Cerebellar cortex (tissue), 1 donor: Measurements from ENCODE around the gene FGD4.
"Not testable (repeated sequence)": the region's sequence is repeated elsewhere in the genome, so short reads cannot be mapped to it uniquely, and the experiment has no call there.

Source experiments
- DNase-seq: peaks from one replicate; pipeline ENCODE4 v3.0.0-alpha.2; 2015; ENCODE audit warnings: low spot score

The FGD4 gene

DNA sequence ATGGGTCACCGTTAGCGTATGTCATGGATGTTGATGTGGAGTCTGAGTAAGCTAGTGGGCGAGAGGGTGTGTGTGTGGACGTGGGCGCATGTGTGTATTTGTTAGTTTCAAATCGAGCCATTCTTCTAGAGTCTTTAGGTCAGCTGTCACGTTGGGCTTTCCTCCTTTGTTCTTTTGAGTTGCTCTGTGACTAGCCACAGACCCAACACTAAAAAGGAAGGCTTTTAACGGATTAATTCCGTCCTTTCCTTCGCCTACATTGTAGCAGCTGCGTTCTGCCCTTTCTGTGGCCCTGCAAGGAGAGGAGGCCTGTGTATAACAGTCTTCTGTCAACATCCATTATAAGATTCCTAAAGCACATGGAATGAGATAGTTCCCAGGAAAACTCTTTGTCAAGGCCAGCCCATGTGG, 162.6 kb downstream of the FGD4 start:
- no peak for DNase-seq

DNA sequence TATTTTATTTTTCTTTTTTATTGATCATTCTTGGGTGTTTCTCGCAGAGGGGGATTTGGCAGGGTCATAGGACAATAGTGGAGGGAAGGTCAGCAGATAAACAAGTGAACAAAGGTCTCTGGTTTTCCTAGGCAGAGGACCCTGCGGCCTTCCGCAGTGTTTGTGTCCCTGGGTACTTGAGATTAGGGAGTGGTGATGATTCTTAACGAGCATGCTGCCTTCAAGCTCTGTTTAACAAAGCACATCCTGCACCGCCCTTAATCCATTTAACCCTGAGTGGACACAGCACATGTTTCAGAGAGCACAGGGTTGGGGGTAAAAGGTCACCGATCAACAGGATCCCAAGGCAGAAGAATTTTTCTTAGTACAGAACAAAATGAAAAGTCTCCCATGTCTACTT, 163.1 kb downstream of the FGD4 start:
- not testable (repeated sequence) for DNase-seq

- no peak for DNase-seq
Measured at GRCh38 chr12:32566663-32567295, 167.4 kb downstream of the FGD4 start.

- no peak for DNase-seq
Measured at GRCh38 chr12:32567296-32567674, 167.9 kb downstream of the FGD4 start.

- DNase-seq, result no peak
Measured at GRCh38 chr12:32568228-32568627, 168.9 kb downstream of the FGD4 start.

- DNase-seq, result no peak
Measured at GRCh38 chr12:32569259-32569658, 169.9 kb downstream of the FGD4 start.

- peak; percentile 8 for DNase-seq
Measured at GRCh38 chr12:32574585-32574984, 175.2 kb downstream of the FGD4 start.

- DNase-seq, result no peak
Measured at GRCh38 chr12:32577328-32577727, 178.0 kb downstream of the FGD4 start.

DNA sequence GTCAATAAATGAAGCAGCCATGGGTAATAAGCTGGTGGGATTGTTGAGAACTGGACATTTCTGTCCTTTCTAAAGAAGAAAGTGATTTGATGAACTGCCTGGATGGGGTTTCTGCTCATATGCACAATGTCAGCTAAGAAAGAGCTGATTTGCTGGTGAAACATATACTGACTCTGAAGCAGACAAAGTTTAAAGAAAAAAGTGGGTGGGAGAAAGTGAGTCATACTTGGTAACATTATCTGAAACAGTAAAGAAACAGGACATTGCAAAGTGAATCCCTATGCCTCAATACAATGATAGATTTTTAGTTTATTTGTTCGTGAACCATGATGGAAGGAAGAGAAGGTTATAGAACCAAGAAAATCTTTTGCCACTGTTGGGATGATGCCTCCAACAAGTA, 184.2 kb downstream of the FGD4 start:
- no peak for DNase-seq

- no peak for DNase-seq
Measured at GRCh38 chr12:32585680-32586079, 186.3 kb downstream of the FGD4 start.

- DNase-seq, result no peak
Measured at GRCh38 chr12:32586390-32586789, 187.0 kb downstream of the FGD4 start.

GRCh38 chr12:32587581-32588495, 188.5 kb downstream of the FGD4 start:
- DNase-seq, result no peak

DNA sequence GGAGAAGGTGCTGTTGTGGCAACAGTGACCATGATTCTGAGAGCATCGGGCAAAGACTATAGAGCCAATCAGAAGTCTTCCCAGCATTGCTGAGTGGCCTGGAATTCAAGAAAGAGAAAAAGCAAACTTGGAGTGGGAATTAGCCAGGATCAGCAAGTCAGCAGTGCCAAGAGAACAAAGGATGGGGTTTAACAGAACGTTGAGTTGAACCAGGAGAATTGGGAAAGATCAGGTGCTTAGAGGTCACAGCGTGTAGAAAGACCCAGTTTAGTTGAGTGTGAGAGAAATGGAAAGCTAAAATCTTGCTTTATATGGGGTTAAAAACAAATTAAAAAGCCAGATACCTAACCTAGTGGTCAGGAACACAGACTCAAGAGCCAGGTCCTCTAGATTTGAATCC, 189.2 kb downstream of the FGD4 start:
- no peak for DNase-seq

DNA sequence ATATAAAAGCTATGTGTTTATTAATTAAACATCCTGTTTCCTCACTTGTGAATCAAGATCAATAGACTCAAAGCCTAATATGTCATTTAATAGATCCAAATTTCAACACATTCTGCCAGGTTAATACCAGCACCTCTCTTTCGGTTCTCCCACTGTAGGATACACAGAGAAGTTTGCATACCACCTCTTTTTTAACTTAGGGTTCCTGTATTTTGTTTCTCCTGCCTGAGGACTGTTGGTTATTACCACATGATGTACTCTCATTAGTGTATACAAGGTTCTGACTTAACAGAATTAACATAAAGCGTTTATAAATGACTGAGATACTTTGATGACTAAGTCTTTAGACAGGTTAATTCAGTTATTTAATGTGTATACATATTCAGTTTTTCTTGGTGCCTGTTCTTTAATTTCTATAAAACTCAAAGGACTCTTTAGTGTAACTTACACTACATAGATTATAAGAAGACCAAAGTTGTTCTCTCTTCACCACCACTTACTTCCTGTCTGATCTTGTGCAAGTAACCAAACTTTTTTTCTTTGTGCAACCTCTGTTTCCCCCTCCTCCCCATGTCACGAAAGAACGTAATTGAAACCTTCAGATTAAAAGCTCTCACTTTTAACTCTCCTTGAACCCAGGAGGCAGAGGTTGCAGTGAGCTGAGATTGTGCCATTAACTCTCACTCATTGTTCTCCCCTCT, 190.0 kb downstream of the FGD4 start:
- DNase-seq, result no peak

GRCh38 chr12:32595251-32595650, 195.9 kb downstream of the FGD4 start:
- DNase-seq, result no peak

GRCh38 chr12:32596030-32596429, 196.7 kb downstream of the FGD4 start:
- DNase-seq, result no peak

DNA sequence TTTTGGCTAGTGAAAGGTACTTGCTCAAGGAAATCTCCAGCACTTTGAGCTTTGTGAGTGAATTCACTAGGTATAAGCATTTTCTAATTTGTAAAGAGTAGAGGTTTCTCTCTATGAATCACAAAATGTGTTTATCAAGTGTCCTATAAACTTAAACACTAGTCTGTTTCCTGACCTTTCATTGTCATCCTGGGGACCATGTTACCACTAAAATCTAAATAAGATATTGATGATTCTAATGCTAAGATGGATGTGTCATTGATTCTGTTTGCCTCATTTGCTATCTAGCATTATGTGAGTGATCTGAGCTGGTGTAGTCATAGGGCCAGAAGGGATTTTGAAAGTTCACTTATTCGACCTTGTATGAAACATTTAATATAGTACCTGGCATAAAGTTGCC, 199.3 kb downstream of the FGD4 start:
- DNase-seq, result no peak

DNA sequence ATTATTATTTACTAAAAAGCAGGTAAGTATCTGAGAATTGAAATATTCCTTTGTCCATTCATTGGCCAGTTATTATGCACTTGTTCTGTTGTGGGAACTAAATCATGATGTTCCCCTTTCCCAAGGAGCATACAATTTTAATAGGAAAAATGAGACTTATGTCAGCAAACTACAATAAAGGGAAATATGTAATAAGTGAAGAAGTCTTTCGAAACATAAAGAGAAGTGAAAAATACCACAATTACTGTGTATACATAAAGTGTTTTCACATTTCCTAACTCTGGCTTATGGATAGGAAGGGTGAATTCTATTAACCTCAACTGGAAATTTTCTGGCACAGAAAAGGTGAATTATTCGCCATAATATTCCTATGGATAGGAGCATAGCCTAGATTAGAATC, 201.3 kb downstream of the FGD4 start:
- DNase-seq, result no peak

DNA sequence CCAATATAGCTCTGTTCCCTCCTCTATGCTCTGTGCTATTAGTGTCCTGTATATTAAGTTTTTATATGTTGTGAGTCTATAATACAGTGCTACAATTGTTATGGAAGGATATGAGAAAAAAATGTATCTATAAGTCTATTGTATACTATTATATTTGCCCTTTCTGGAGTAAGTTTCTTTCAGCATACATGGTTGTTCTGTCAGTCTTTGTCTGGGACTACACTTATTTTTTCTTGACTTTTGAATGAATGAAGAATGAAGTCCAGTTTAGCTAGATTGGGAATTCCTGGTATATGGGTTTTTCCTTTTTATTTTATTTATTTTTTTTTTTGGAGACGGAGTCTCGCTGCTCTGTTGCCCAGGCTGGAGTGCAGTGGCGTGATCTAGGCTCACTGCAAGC, 203.7 kb downstream of the FGD4 start:
- DNase-seq, result no peak

GRCh38 chr12:32603858-32604257, 204.5 kb downstream of the FGD4 start:
- DNase-seq, result no peak

GRCh38 chr12:32604565-32604964, 205.2 kb downstream of the FGD4 start:
- DNase-seq, result no peak

DNA sequence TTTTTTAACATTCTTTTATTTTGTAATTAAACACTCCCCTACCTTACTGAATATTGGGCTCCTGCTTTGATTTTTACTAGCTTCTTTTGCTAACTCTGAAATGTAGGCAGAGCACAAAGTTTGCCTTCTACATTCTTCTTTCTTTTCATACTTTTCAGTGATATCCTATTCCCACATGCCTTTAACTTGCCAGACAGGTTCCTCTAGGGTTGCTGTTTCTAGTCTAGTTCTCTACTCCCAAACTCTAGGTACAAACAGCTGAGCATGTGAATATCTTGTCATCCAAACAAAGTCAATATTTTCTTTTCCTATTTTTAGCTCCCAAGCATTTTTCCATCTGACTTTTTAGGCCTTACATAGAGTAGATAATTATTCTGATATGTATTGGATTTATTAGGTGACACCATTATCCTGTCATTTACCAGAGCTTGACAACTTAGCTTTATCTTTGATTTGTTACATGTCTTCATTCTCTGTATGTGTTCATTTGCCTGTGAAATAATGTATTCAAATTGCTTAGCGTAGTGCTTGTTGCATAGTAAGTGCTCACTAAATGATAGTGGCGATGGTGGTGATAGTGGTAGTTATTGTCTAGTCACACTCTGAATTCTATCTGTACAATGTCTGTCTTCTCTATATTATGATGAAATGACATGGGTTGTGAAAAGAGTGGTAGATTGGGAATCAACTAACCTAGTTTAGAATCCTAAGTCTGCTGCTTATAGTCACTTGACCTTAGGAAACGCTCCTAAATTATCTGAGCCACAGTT, 206.2 kb downstream of the FGD4 start:
- no peak for DNase-seq
